Rectal smooth muscle tissue (tissue), 1 donor: ENCODE measurements around the gene FADD.

Source experiments
- H3K27ac ChIP-seq: one replicate; pipeline ENCODE4 v1.7.0; 2013; ENCODE audit warnings: low read depth, low read length, inconsistent platforms
- H3K27me3 ChIP-seq: one replicate; pipeline ENCODE4 v1.7.0; 2013; ENCODE audit warnings: low read length; ENCODE audit not compliant: control insufficient read depth, insufficient read depth
- H3K36me3 ChIP-seq: one replicate; pipeline ENCODE4 v1.7.0; 2013; ENCODE audit warnings: low read length; ENCODE audit not compliant: control insufficient read depth, insufficient read depth
- H3K4me1 ChIP-seq: one replicate; pipeline ENCODE4 v1.7.0; 2013; ENCODE audit warnings: low read length; ENCODE audit not compliant: control insufficient read depth, insufficient read depth
- H3K4me3 ChIP-seq: one replicate; pipeline ENCODE4 v1.7.0; 2013; ENCODE audit warnings: low read length
- H3K9ac ChIP-seq: one replicate; pipeline ENCODE4 v1.7.0; 2013; ENCODE audit warnings: low read length

FADD gene

DNA sequence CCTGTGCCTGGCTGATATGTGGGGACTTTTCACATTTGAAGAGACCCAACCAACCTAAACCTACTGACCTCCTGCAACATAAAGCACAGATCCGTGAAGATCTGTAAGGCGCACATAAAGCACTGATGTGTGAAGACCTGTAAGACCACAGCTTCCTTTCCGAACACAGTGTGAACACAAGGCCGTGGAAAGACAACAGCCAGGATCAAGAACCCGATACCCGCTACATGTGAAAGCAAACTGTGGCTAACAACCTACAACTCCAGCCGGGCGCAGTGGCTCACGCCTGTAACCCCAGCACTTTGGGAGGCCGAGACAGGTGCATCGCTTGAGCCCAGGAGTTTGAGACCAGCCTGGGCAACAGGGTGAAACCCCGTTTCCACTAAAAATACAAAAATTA lies 49.7 kb downstream of the FADD start:
- Histone ChIP-seq H3K36me3 (no peaks in the 10 kb centered on the region), H3K27me3 (peaks cover 2% of the 10 kb centered on the region), H3K27ac (no peak overlapping the region), H3K9ac (no peak overlapping the region), H3K4me3 (no peak overlapping the region), H3K4me1 (no peaks in the 10 kb centered on the region)

DNA sequence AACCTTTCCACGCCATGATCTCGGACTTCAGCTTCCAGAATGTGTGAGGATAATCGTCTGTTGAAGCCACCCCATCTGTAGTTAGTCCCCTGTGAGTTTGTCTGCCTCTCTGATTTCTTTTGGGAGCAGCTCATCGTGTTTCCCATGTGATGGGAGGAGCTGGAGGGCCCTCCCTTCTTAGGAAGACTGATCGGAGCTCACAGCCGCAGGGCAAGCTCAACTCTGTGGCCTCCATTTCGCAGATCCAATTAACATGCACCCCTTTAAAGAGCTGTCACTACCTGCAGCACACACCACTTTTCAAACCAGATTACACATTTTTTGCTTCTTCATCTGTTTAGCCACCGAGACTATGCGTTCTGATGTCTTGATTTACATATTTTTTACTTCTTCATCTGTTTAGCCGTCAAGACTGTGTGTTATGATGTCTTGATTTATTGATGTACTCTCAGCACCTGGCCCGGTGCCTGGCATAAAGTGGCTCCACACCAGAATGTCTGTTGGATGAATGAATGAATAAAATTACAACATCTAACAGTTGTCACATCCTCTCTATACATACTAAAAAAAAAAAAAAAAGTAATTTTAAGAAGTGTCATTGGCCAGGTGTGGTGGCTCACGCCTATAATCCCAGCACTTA lies 52.5 kb downstream of the FADD start:
- Histone ChIP-seq H3K4me1 (no peaks in the 10 kb centered on the region), H3K36me3 (no peaks in the 10 kb centered on the region), H3K27me3 (peaks cover 2% of the 10 kb centered on the region), H3K27ac (no peak overlapping the region), H3K4me3 (no peak overlapping the region), H3K9ac (no peak overlapping the region)
